SK-N-SH (cell line): ENCODE results near the gene PBX1. TPM values are rescaled to one million over a fixed set of nuclear protein-coding genes. Genes with fewer than 3 reads are reported as not detected.

Experiments used
- CTCF ChIA-PET: fragments of 300-600, 350-600 bp; formaldehyde crosslinking; extraction: SDS; loops from one replicate; lab custom pipeline; 2021; lab: Yijun Ruan, JAX
- POLR2A ChIA-PET: fragments of 350-600 bp; sonication (Branson Sonifier 250); formaldehyde crosslinking; extraction: SDS; loops from one replicate; lab custom pipeline; 2020; ENCODE audit warnings: antibody characterized with exemption, inconsistent platforms; lab: Yijun Ruan, JAX
- DNase-seq: peaks from one replicate; pipeline ENCODE4 v3.0.0; 2012
- H2AFZ ChIP-seq: fragments of 200-600 bp; sonication (generic); 2 replicates; pipeline ENCODE4 v1.8.1; 2016; ENCODE audit warnings: antibody characterized with exemption, mild to moderate bottlenecking, low read depth
- H3F3A ChIP-seq: fragments of 200-600 bp; sonication (generic); replicated peaks from 2 replicates; pipeline ENCODE3; 2016; ENCODE audit warnings: antibody characterized with exemption, mild to moderate bottlenecking; ENCODE audit not compliant: insufficient read depth
- H3K27ac ChIP-seq, 2 experiments: fragments of 200-500 bp in 1 of 2; fragments of 200-600 bp in 1 of 2; sonication (Bioruptor generic) in 1 of 2; sonication (generic), shearing (Covaris generic) in 1 of 2; 2 replicates each; pipeline versions ENCODE4 v1.5.1 to v1.6.1; 2014 to 2016; ENCODE audit warnings: low read depth in 2 of 2, inconsistent platforms in 1 of 2, low read length in 1 of 2, mild to moderate bottlenecking in 1 of 2, mixed read lengths in 1 of 2
- H3K27me3 ChIP-seq: fragments of 200-600 bp; sonication (generic), shearing (Covaris generic); 2 replicates; pipeline ENCODE4 v1.6.1; 2016; ENCODE audit warnings: mixed run types; ENCODE audit not compliant: insufficient read depth
- H3K36me3 ChIP-seq, 2 experiments: fragments of 200-500 bp in 1 of 2; fragments of 200-600 bp in 1 of 2; sonication (Bioruptor generic) in 1 of 2; sonication (generic) in 1 of 2; replicated peaks in 1 of 2; 2 replicates each; pipeline versions ENCODE3 to v1.5.1; 2014 to 2016; ENCODE audit warnings: low read length in 1 of 2, mild to moderate bottlenecking in 1 of 2; ENCODE audit not compliant: insufficient read depth in 2 of 2, control insufficient read depth in 1 of 2
- H3K4me1 ChIP-seq, 2 experiments: fragments of 200-500 bp in 1 of 2; fragments of 200-600 bp in 1 of 2; sonication (Bioruptor generic) in 1 of 2; sonication (generic), shearing (Covaris generic) in 1 of 2; 2 replicates each; pipeline versions ENCODE4 v1.5.1 to v1.6.1; 2014 to 2016; ENCODE audit warnings: low read depth in 1 of 2, low read length in 1 of 2, mixed run types in 1 of 2; ENCODE audit not compliant: insufficient read depth in 2 of 2, control insufficient read depth in 1 of 2
- H3K4me2 ChIP-seq: fragments of 200-600 bp; sonication (generic), shearing (Covaris generic); 2 replicates; pipeline ENCODE4 v1.6.1; 2017; ENCODE audit warnings: mixed run types
- H3K4me3 ChIP-seq, 2 experiments: fragments of 200-500 bp in 1 of 2; fragments of 200-600 bp in 1 of 2; sonication (Bioruptor generic) in 1 of 2; sonication (generic), shearing (Covaris generic) in 1 of 2; 2 replicates each; pipeline versions ENCODE4 v1.5.1 to v1.8.1; 2014 to 2016; ENCODE audit warnings: low read depth in 2 of 2, inconsistent platforms in 1 of 2, low read length in 1 of 2, mild to moderate bottlenecking in 1 of 2, mixed read lengths in 1 of 2, moderate library complexity in 1 of 2
- H3K79me2 ChIP-seq: fragments of 200-600 bp; sonication (generic); 2 replicates; pipeline ENCODE4 v1.8.1; 2017; ENCODE audit warnings: mild to moderate bottlenecking; ENCODE audit not compliant: insufficient read depth
- H3K9ac ChIP-seq: fragments of 200-600 bp; sonication (generic); 2 replicates; pipeline ENCODE4 v1.6.1; 2017; ENCODE audit warnings: mixed run types
- H3K9me2 ChIP-seq: fragments of 200-600 bp; sonication (generic); 2 replicates; pipeline ENCODE4 v1.6.1; 2017; ENCODE audit warnings: mixed run types
- H3K9me3 ChIP-seq: fragments of 200-600 bp; sonication (generic); 2 replicates; pipeline ENCODE4 v1.6.1; 2017; ENCODE audit warnings: mixed run types, mild to moderate bottlenecking, moderate library complexity
- H4K20me1 ChIP-seq: fragments of 200-600 bp; sonication (generic); 2 replicates; pipeline ENCODE4 v1.6.1; 2017; ENCODE audit warnings: mild to moderate bottlenecking, mixed run types; ENCODE audit not compliant: insufficient read depth
- GABPA ChIP-seq: IDR thresholded peaks from 2 replicates; pipeline ENCODE4 v1.4.0; 2012; ENCODE audit warnings: low read depth, mild to moderate bottlenecking
- MEF2A ChIP-seq: IDR thresholded peaks from 2 replicates; pipeline ENCODE4 v1.4.0; 2012; ENCODE audit warnings: low read depth, borderline replicate concordance
- POLR2AphosphoS5 ChIP-seq: IDR thresholded peaks from 2 replicates; pipeline ENCODE4 v1.6.1; 2012; ENCODE audit warnings: low read depth, low read length
- RCOR1 ChIP-seq: fragments of 150-350 bp; IDR thresholded peaks from 2 replicates; pipeline ENCODE4 v1.6.1; 2017; ENCODE audit warnings: antibody characterized with exemption, low read length
- RFX5 ChIP-seq: IDR thresholded peaks from 2 replicates; pipeline ENCODE4 v1.6.1; 2012; ENCODE audit warnings: mild to moderate bottlenecking, improper control_type of control experiment, low read length
- RXRA ChIP-seq: IDR thresholded peaks from 2 replicates; pipeline ENCODE4 v1.4.0; 2012; ENCODE audit warnings: low read depth, mild to moderate bottlenecking, borderline replicate concordance
- TAF1 ChIP-seq: IDR thresholded peaks from 2 replicates; pipeline ENCODE4 v1.6.1; 2012; ENCODE audit warnings: low read depth, mild to moderate bottlenecking, low read length, moderate library complexity, borderline replicate concordance
- WGBS: methylation state at CpG from one replicate; pipeline ENCODE4 v1.1.6; 2017; ENCODE audit warnings: low lambda C conversion rate; 5-methylcytosine and 5-hydroxymethylcytosine counted together
- polyA plus RNA-seq, 3 experiments: library from polyadenylated mRNA; depleted of rRNA; stranded (reverse); fragments of >200 nt; gene quantifications; 2 replicates each; pipeline ENCODE4 v1.2.3, GENCODE V29; 2012
- TF ChIP-seq, protein P1 (sequence below): IDR thresholded peaks from 2 replicates; pipeline ENCODE4 v1.4.0; 2012; ENCODE audit warnings: low read depth, borderline replicate concordance
- TF ChIP-seq, protein P2 (sequence below): IDR thresholded peaks from 2 replicates; pipeline ENCODE4 v1.4.0; 2012; ENCODE audit warnings: low read depth, borderline replicate concordance
- TF ChIP-seq, protein P3 (sequence below): fragments of 150-350 bp; IDR thresholded peaks from 2 replicates; pipeline ENCODE4 v1.6.1; 2016; ENCODE audit warnings: mild to moderate bottlenecking, low read depth, low read length
- TF ChIP-seq, protein P4 (sequence below): fragments of 200-600 bp; sonication (generic); IDR thresholded peaks from 2 replicates; pipeline ENCODE4 v1.6.1; 2017; ENCODE audit warnings: antibody characterized with exemption, mild to moderate bottlenecking, moderate library complexity

Gene PBX1
- polyA plus RNA-seq, 1 of the 3 experiments (the other 2 are of a cell fraction) = 27.0 TPM

DNA sequence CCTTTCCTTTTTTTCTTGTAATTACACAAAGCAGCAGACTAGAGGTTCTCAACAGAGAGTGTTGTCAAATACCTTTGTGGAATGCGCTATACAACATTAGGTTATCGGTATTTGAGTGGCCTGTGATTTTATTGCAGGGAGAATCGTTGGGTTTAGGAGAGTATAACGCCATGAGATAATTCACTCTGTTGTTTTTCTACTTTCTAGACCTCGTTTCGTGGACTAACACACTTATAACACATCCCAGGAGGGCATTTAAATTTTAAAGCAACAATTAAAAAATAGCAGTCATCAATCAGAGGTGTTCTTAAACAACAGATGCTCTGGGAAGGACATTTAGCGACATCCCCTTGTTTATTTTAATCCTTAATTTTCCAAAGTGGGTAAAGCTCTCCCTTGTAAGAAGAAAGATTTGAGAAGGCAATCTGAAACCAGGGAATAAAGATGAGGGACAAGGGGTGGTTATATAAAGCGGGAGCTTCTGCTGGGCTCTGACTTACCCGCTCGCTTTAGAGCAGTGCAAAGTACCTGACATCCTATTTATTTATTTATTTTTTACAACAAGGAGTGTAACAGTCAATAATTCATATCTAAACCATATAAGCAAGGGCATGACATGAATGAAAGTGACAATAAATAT is 4.9 kb downstream of the PBX1 start:
- Histone ChIP-seq H3K27me3 (no peaks in the 10 kb centered on the region), H3K4me1 (peaks cover 4 to 14% of the 10 kb centered on the region in 2 experiments; a peak in 1 of 4 replicates), H2AFZ (no peak overlapping the region), H4K20me1 (no peaks in the 10 kb centered on the region; the same call in 1 of the 2 replicates), H3K9me2 (no peaks in the 10 kb centered on the region; the same call in 1 of the 2 replicates), H3F3A (peaks cover 5% of the 10 kb centered on the region), H3K9me3 (no peaks in the 10 kb centered on the region), H3K36me3 (peaks cover 2 to 17% of the 10 kb centered on the region in 2 experiments), H3K4me3 (no peak overlapping the region), H3K79me2 (peaks cover 33% of the 10 kb centered on the region), H3K4me2 (no peak overlapping the region), H3K9ac (no peak overlapping the region), H3K27ac (no peak overlapping the region)
- no peak for DNase-seq
- TF ChIP-seq, protein P1, sequence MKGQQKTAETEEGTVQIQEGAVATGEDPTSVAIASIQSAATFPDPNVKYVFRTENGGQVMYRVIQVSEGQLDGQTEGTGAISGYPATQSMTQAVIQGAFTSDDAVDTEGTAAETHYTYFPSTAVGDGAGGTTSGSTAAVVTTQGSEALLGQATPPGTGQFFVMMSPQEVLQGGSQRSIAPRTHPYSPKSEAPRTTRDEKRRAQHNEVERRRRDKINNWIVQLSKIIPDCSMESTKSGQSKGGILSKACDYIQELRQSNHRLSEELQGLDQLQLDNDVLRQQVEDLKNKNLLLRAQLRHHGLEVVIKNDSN = no peak
- no peak for TF ChIP-seq RCOR1
- no peak for TF ChIP-seq MEF2A
- TF ChIP-seq RFX5 = no peak
- TF ChIP-seq, protein P2, sequence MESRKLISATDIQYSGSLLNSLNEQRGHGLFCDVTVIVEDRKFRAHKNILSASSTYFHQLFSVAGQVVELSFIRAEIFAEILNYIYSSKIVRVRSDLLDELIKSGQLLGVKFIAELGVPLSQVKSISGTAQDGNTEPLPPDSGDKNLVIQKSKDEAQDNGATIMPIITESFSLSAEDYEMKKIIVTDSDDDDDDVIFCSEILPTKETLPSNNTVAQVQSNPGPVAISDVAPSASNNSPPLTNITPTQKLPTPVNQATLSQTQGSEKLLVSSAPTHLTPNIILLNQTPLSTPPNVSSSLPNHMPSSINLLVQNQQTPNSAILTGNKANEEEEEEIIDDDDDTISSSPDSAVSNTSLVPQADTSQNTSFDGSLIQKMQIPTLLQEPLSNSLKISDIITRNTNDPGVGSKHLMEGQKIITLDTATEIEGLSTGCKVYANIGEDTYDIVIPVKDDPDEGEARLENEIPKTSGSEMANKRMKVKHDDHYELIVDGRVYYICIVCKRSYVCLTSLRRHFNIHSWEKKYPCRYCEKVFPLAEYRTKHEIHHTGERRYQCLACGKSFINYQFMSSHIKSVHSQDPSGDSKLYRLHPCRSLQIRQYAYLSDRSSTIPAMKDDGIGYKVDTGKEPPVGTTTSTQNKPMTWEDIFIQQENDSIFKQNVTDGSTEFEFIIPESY = no peak
- TF ChIP-seq, protein P3, sequence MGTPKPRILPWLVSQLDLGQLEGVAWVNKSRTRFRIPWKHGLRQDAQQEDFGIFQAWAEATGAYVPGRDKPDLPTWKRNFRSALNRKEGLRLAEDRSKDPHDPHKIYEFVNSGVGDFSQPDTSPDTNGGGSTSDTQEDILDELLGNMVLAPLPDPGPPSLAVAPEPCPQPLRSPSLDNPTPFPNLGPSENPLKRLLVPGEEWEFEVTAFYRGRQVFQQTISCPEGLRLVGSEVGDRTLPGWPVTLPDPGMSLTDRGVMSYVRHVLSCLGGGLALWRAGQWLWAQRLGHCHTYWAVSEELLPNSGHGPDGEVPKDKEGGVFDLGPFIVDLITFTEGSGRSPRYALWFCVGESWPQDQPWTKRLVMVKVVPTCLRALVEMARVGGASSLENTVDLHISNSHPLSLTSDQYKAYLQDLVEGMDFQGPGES = no peak
- CTCF ChIA-PET = no interaction called here
- POLR2A ChIA-PET = no interaction called here
- WGBS = 84% methylated on average over 10 of the region's 10 CpGs

DNA sequence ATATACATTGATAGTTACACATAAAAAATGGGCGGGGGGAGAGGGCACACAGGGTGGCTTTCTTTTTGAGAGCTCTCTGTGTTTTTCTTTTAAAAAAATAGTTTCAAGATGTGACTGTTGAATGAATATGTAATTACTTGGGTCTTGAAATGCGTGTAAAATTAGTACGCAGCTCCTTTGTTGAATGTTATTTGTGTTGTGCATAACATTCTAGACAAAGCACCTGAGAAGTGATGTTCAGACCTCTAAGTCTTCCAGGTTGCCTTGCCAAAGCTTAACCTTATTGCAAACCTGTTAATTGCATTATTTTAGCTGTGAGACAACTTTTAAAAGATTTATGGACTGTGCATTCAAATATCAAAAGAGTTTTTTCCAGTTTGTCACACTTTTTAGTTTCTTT is 5.4 kb downstream of the PBX1 start:
- no peak overlapping the region for H3K4me2 ChIP-seq
- no peak overlapping the region for H3K27ac ChIP-seq

More for the DNA sequence above, 5.4 kb downstream of the PBX1 start:
- Histone ChIP-seq H3K79me2 (peaks cover 33% of the 10 kb centered on the region), H3F3A (peaks cover 5% of the 10 kb centered on the region), H4K20me1 (no peaks in the 10 kb centered on the region; the same call in 1 of the 2 replicates), H3K4me3 (no peak overlapping the region), H3K27me3 (no peaks in the 10 kb centered on the region), H3K36me3 (peaks cover 3 to 20% of the 10 kb centered on the region in 2 experiments), H3K4me1 (peaks cover 4 to 14% of the 10 kb centered on the region in 2 experiments; a peak in 1 of 4 replicates), H3K9me2 (no peaks in the 10 kb centered on the region; the same call in 1 of the 2 replicates), H3K9ac (no peak overlapping the region), H2AFZ (no peak overlapping the region), H3K9me3 (no peaks in the 10 kb centered on the region)
- ChIA-PET CTCF (no interaction called here), POLR2A (no interaction called here)
- TF ChIP-seq GABPA (no peak), POLR2AphosphoS5 (no peak), TAF1 (no peak), RXRA (no peak)
- TF ChIP-seq, protein P4, sequence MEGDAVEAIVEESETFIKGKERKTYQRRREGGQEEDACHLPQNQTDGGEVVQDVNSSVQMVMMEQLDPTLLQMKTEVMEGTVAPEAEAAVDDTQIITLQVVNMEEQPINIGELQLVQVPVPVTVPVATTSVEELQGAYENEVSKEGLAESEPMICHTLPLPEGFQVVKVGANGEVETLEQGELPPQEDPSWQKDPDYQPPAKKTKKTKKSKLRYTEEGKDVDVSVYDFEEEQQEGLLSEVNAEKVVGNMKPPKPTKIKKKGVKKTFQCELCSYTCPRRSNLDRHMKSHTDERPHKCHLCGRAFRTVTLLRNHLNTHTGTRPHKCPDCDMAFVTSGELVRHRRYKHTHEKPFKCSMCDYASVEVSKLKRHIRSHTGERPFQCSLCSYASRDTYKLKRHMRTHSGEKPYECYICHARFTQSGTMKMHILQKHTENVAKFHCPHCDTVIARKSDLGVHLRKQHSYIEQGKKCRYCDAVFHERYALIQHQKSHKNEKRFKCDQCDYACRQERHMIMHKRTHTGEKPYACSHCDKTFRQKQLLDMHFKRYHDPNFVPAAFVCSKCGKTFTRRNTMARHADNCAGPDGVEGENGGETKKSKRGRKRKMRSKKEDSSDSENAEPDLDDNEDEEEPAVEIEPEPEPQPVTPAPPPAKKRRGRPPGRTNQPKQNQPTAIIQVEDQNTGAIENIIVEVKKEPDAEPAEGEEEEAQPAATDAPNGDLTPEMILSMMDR = no peak
- no peak for DNase-seq
- 95% methylated on average over 3 of the region's 3 CpGs for WGBS
